ENCODE results near the gene ZNF789.
"Not testable (repeated sequence)": the region's sequence is repeated elsewhere in the genome, so short reads cannot be mapped to it uniquely, and the experiment has no call there.

The ZNF789 gene

DNA sequence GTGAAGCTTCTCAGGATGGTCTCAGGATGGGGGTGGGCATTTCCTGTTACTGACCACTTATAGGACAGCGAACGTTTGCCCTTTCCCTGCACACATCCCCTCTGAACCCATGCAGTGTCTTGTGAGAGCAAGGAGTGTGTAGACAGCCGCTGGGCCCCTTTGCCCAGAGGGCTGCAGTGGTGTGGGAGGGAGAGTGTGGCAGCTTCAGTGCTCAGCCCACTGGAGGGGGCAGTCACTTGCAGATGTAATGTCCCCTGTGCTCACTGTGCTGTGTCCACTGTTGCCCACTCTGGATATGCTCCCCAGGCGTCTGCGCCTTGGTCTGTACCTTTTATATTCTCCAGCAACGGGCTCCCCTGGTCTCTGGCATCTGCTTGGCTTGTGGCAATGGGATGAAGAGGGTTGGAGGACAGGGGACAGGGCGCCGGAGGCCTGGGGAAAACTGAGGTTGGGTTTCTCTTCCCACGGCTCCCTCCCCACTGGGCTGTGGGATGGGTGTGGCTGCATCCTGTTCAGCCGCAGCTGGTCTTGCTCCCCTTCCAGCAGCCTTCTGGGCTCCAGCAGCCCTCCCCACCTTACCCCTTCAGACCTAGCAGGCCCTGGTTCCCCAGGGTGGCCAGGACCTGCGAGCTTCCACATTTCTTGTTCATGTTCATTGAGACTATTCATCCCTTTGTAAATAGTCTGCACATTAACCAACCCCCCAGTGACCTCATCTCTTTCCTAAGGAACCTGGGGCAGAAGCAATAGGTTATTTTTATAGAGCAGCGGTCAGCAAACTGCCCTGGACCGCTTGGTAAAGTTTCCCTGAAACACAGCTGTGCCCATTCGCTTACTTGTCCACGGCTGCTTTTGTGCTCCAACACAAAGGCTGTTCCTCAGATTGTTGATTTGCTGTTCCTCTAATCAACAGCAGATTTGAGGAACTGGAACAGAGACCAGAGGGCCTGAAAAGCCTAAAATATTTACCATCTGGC, 6.1 kb downstream of the ZNF789 start:
- Mint-ChIP-seq H3K4me1 (ENCODE audit: low read depth) (peaks cover 22% of the 10 kb centered on the region), H3K4me3 (no peak overlapping the region)

DNA sequence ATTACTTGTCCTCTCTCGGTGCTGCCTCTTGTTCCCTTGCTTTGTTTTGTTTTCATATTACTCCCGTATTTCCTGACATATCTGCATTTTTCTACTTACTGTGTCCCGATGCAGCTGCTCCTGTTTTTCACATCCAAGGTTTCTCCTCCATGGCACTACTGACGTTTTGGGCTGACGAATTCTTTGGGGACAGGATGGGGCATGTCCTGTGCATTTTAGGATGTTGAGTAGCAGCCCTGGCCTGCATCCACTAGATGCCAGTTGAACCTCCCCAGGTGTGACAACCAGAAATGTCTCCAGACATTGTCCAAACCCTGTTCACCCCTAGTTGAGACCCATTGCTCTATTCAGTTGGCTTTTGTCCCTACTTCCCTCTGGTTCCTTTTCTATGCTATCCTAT, 12.4 kb downstream of the ZNF789 start:
- H3K4me1 Mint-ChIP-seq (ENCODE audit: low read depth), result peaks cover 2% of the 10 kb centered on the region
- H3K27ac Mint-ChIP-seq, result peak overlapping the region; percentile 55
- H3K36me3 Mint-ChIP-seq, result peaks cover 10% of the 10 kb centered on the region
- H3K27me3 Mint-ChIP-seq, result no peaks in the 10 kb centered on the region
- no peak overlapping the region for H3K4me3 Mint-ChIP-seq
- no peaks in the 10 kb centered on the region for H3K9me3 Mint-ChIP-seq (ENCODE audit: low read depth)

More for the DNA sequence above, 6.1 kb downstream of the ZNF789 start:
- Mint-ChIP-seq H3K27me3 (no peaks in the 10 kb centered on the region), H3K27ac (no peak overlapping the region), H3K9me3 (ENCODE audit: low read depth) (no peaks in the 10 kb centered on the region), H3K36me3 (peaks cover 3% of the 10 kb centered on the region)

DNA sequence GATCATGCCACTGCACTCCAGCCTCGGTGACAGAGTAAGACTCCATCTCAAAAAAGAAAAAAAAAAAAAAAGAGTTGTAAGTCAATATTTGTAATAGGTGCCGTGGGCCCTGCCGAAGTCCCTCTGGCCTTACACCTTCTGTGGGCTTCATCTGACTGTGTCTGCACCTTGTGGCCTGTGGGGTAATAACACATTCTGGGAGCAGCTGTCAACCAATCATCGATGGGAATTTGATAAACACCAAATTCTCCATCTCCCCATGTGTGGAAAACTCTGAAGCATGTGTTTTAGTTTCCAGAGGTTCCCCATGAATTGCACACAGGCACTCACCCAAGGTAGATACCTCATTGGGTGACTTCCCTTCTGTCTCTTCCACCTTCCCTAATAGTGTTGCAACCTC, 16.5 kb downstream of the ZNF789 start:
- Mint-ChIP-seq H3K27me3 (no peaks in the 10 kb centered on the region), H3K4me1 (ENCODE audit: low read depth) (peaks cover 2% of the 10 kb centered on the region), H3K36me3 (peaks cover 26% of the 10 kb centered on the region), H3K9me3 (ENCODE audit: low read depth) (peaks cover 8% of the 10 kb centered on the region), H3K4me3 (no peak overlapping the region), H3K27ac (peak overlapping the region; percentile 11)

DNA sequence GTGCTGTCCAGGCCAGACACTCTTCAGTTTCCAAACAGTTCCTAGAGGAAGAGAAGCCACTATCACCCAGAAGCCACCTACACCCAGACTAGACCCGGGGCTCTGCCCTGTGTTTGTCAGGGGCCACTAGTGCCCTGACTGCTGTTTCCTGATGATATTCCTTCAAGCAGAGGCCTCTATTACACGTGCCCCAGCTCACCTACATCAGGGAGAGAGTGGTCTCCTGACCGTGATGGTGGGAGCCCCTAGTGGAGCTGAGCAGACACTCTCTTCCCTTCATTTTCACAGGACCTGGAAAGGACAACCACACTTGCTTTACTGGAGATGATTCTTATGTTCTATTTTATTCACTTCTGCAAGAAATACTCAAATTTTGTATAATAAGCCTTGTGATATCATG, 18.2 kb downstream of the ZNF789 start:
- Mint-ChIP-seq H3K4me3 (no peak overlapping the region), H3K9me3 (ENCODE audit: low read depth) (peaks cover 8% of the 10 kb centered on the region), H3K27ac (peak overlapping the region; percentile 28), H3K4me1 (ENCODE audit: low read depth) (peaks cover 2% of the 10 kb centered on the region), H3K27me3 (no peaks in the 10 kb centered on the region), H3K36me3 (peaks cover 24% of the 10 kb centered on the region)

DNA sequence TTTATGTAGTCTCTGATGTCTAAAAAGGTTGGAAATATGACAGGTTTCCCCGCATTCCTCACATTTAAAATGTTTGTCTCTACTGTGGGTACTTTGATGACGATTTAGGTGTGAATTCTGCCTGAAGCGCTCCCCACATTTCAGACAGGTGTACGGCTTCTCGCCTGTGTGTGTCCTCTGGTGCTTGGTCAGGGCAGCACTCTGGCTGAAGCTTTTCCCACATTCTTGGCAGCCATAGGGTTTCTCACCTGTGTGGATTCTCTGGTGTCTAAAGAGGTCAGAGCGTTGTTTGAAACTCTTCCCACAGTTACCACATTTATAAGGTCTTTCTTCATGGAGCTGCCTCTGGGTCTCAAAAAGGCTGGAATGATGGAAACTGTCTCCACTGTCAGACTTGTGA, 21.1 kb downstream of the ZNF789 start:
- H3K36me3 Mint-ChIP-seq, result peaks cover 30% of the 10 kb centered on the region
- H3K4me3 Mint-ChIP-seq, result no peak overlapping the region
- H3K27me3 Mint-ChIP-seq, result no peaks in the 10 kb centered on the region
- H3K9me3 Mint-ChIP-seq (ENCODE audit: low read depth), result peaks cover 8% of the 10 kb centered on the region
- peaks cover 18% of the 10 kb centered on the region for H3K4me1 Mint-ChIP-seq (ENCODE audit: low read depth)
- no peak overlapping the region for H3K27ac Mint-ChIP-seq

DNA sequence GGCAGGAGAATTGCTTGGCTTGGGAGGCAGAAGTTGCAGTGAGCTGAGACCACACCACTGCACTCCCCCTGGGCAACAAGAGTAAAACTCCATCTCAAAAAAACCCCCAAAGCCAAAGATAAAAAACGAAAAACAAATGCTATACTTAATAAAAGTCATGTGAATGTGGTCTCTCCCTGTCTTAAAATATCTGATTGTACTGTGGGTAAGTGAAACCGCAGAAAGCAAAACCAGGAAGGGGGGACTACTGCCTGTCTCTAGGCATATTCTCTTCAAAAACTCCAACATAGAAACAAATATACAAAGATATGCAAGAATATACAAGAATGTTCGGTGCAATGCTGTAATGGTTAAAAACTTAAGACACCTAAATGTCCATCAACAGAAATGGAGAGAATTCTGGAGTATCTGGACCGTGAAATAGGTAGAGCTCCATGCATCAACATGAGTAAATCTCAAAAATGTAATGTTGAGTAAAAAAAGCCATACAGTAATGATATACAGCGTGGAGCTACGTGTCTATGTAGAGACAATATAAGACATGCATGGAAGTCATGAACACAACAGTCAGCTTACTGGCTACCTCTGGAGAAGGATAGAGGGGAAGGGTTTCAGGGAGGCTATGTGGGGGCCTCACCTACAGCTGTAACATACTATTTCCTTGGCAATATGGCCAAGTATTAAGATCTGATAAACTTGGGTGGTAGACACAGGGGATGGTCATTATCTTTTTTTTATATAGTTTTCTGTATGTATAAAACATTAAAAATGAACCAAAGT, 25.3 kb downstream of the ZNF789 start:
- Mint-ChIP-seq H3K9me3 (ENCODE audit: low read depth) (peaks cover 8% of the 10 kb centered on the region), H3K27me3 (no peaks in the 10 kb centered on the region), H3K27ac (peak overlapping the region; percentile 69), H3K36me3 (peaks cover 20% of the 10 kb centered on the region), H3K4me1 (ENCODE audit: low read depth) (peaks cover 27% of the 10 kb centered on the region), H3K4me3 (peak overlapping the region; percentile 99)

DNA sequence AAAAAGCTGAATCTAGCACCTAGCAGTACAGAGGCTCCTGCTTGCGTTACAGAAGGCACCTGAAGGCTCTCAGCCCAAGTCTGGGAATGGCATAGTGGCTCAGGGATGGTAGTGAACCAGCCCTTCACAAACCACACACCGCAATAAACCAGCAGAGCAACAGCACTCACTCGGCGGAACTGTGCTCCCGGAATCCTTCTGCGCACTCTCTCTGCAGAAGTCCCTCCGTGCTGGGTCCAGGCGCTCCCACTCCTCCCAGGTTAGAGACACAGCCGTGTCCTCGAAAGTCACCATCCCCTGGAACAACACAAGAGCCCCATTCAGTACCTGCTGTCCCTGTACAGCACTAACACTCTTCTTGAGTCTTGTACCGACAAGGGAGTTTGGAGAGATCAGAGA, 25.9 kb downstream of the ZNF789 start:
- Mint-ChIP-seq H3K9me3 (ENCODE audit: low read depth) (peaks cover 7% of the 10 kb centered on the region), H3K4me1 (ENCODE audit: low read depth) (peaks cover 27% of the 10 kb centered on the region), H3K27ac (peak overlapping the region; percentile 99), H3K4me3 (peak overlapping the region; percentile 99), H3K27me3 (no peaks in the 10 kb centered on the region), H3K36me3 (peaks cover 17% of the 10 kb centered on the region)

DNA sequence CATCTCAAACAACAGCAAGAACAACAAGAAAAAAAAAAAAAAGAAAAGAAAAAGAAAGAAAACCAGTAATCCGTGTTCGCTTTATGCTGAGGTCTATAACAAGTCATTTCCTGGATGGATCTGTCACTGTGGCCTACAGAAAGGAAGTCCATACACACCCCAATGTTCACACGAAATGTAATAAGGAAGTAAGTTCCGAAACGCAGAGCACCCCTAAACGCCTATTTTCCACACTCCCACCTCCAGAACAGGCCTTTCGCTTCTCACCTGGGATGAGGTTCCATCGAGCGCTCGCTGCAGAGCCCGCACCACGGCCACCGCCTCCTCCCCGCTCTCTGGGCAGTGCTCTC, 26.7 kb downstream of the ZNF789 start:
- no peaks in the 10 kb centered on the region for H3K27me3 Mint-ChIP-seq
- peak overlapping the region; percentile 99 for H3K27ac Mint-ChIP-seq
- no peaks in the 10 kb centered on the region for H3K9me3 Mint-ChIP-seq (ENCODE audit: low read depth)
- H3K4me3 Mint-ChIP-seq, result peak overlapping the region; percentile 99
- peaks cover 27% of the 10 kb centered on the region for H3K4me1 Mint-ChIP-seq (ENCODE audit: low read depth)
- peaks cover 9% of the 10 kb centered on the region for H3K36me3 Mint-ChIP-seq

DNA sequence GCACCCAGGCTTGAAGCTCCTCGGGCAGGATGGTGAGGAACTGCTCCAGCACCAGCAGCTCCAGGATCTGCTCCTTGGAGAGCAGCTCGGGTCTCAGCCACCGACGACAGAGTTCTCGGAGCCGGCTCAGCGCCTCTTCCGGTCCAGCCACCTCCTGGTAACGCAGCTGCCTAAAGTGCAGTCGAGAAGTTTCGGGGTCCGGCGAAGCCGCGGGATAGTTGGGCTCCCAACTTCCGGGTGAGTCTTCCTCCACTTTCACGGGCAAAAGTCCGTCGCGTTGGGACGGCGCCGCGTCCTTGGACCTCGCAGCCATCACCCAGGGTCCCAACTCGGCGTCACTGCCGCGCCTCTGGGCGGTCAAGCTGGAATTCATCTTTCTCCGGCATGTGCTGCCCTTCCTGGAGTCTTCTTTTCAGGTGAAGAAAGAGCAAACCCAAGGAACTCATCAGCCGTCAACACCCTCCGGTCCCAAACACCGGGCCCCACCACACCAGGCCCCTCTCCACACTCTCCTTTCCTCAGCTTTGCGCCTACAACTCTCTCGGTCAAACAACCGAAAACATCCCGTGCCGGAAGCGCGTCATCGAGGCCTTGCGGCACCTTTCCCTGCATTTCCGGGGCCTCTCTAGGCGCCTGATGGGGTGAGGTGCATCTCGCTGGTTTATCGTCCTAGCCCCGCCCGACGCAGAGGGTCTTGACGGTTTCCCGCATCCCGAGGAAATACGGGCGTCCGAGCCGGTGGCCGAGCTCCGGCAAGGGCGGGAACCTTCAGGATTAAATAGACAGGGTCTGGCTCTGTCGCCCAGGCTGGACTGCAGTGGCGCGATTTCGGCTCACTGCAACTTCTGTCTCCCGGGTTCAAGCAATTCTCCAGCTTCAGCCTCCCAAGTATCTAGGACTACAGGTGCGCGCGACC, 27.3 kb downstream of the ZNF789 start, which contains the start of gene ZNF394:
ZNF394 (minus strand) TSS at position 561 of the 916 bp plus-strand sequence; CDS start at position 373, 188 bp downstream.
- Mint-ChIP-seq H3K27me3 (no peaks in the 10 kb centered on the region), H3K9me3 (ENCODE audit: low read depth) (no peaks in the 10 kb centered on the region), H3K4me1 (ENCODE audit: low read depth) (peaks cover 27% of the 10 kb centered on the region), H3K4me3 (peak within 1 kb of the TSS; percentile 99), H3K27ac (peak within 1 kb of the TSS; percentile 99), H3K36me3 (peaks cover 8% of the 10 kb centered on the region)

DNA sequence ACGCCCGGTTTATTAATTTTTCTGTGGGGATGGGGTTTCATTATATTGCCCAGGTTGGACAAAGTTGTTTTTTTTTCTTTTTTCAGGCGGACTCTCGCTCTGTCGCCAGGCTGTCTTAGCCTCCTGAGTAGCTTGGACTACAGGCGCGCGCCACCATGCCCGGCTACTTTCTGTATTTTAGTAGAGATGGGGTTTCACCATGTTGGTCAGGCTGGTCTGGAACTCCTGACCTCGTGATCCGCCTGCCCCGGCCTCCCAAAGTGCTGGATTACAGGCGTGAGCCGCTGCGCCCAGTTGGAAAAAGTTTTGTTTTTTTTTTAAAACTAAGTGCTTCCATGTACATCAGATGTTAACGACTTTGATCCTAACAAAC, 27.9 kb downstream of the ZNF789 start:
- Mint-ChIP-seq H3K4me1 (ENCODE audit: low read depth) (peaks cover 30% of the 10 kb centered on the region), H3K27ac (peak overlapping the region; percentile 99), H3K4me3 (peak overlapping the region; percentile 99), H3K9me3 (ENCODE audit: low read depth) (no peaks in the 10 kb centered on the region), H3K36me3 (peaks cover 8% of the 10 kb centered on the region), H3K27me3 (no peaks in the 10 kb centered on the region)

DNA sequence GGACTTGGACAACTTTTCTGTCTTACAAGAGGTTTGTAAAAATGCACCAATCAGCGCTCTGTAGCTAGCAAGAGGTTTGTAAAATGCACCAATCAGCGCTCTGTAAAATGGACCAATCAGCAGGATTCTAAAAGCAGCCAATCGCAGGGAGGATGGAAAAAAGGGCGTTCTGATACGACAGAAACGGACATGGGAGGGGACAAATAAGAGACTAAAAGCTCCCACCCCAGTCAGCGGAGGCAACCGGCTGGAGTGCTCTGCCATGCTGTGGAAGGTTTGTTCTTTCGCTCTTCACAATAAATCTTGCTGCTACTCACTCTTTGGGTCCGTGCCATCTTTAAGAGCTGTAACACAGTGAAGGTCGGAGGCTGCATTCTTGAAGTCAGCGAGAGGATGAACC, 28.5 kb downstream of the ZNF789 start:
- H3K9me3 Mint-ChIP-seq (ENCODE audit: low read depth); H3K27ac Mint-ChIP-seq: not testable (repeated sequence)
- H3K4me3 Mint-ChIP-seq, result peak overlapping the region; percentile 99

DNA sequence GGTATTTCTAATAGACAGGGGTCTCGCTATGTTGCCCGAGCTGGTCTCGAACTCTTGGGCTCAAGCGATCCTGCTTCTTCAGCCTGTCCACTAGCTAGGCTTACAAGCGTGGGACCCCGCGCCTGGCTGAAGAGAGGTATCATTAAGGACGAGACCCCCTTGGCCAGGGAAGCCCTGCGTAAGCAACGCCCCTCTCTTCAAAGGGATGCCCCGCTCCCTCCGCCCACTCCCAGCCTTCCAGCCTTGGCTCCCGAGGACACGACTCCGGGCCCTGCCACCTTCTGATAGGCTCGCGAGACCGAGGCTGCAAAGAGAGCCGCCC, 31.6 kb downstream of the ZNF789 start:
- no peaks in the 10 kb centered on the region for H3K9me3 Mint-ChIP-seq (ENCODE audit: low read depth)
- H3K4me1 Mint-ChIP-seq (ENCODE audit: low read depth), result peaks cover 28% of the 10 kb centered on the region
- peak overlapping the region; percentile 100 for H3K27ac Mint-ChIP-seq
- H3K4me3 Mint-ChIP-seq, result peak overlapping the region; percentile 100
- no peaks in the 10 kb centered on the region for H3K27me3 Mint-ChIP-seq
- peaks cover 3% of the 10 kb centered on the region for H3K36me3 Mint-ChIP-seq

More for the DNA sequence above, 28.5 kb downstream of the ZNF789 start:
- not testable (repeated sequence) for H3K27me3 Mint-ChIP-seq, H3K36me3 Mint-ChIP-seq
- peaks cover 33% of the 10 kb centered on the region for H3K4me1 Mint-ChIP-seq (ENCODE audit: low read depth)

DNA sequence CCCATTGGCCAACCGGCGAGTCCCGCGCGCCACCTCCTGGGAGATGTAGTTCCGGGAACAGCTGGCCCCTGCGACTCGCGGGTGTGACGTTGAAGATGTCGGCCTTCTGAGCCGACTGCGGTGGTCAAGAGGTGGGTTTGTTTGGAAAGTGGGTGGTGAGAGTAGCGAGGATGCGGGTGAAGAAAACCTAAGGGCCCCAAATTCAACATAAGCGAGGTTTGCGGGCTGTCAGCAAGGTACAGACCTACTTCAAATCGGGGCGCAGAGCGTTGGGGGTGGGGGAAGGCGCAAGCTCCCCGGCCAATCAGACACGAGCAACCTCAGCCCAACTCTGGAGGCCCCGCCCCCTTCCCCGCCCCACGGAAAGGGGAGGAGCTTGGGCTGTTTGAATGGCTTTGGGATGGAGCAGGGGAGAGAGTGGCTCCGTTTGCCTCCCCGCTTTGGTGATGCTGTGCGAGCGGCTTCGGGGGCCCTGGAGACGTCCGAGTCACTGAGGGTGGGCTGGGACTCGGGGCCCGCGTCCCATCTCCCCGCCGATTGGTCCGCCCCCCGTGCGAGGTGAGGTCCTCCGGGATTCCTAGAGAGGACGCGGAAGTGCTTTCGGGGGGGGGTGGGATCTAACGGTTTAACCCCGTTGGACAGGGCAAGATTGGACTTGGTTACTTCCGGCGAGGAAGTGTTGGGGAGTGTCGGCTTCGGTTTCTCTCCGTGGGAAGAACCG, 32.1 kb downstream of the ZNF789 start, which contains the start of gene ZKSCAN5:
ZKSCAN5 (plus strand) TSS at position 60 of the 721 bp plus-strand sequence. CDS start 1,383 bp downstream, outside the sequence.
- Mint-ChIP-seq H3K4me1 (ENCODE audit: low read depth) (peaks cover 26% of the 10 kb centered on the region), H3K27ac (peak within 1 kb of the TSS; percentile 100), H3K36me3 (peaks cover 3% of the 10 kb centered on the region), H3K27me3 (no peaks in the 10 kb centered on the region), H3K4me3 (peak within 1 kb of the TSS; percentile 100), H3K9me3 (ENCODE audit: low read depth) (no peaks in the 10 kb centered on the region)

DNA sequence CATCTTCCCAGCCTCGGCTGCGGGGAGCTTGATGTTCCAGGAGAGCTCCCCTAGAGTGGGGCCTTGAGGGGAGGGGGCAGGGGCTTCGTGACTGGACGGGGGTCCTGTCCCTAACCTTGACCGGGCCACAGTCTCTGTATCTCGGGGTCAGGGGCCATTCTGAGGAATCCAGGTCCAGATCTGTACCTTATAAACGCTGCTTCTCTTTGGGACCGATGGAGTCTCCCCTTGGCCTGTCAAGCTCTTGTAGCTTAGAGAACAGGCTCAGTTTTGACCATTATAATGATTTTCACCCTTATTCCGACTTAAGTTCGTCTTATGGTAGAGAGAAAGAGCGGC, 32.6 kb downstream of the ZNF789 start:
- no peaks in the 10 kb centered on the region for H3K9me3 Mint-ChIP-seq (ENCODE audit: low read depth)
- H3K27ac Mint-ChIP-seq, result peak overlapping the region; percentile 100
- H3K4me3 Mint-ChIP-seq, result peak overlapping the region; percentile 100
- H3K36me3 Mint-ChIP-seq, result peaks cover 3% of the 10 kb centered on the region
- H3K27me3 Mint-ChIP-seq, result no peaks in the 10 kb centered on the region
- H3K4me1 Mint-ChIP-seq (ENCODE audit: low read depth), result peaks cover 26% of the 10 kb centered on the region
